HepG2 (cell line): Measurements from ENCODE around the gene C22orf39. TPM values are rescaled to one million over a fixed set of nuclear protein-coding genes. Genes with fewer than 3 reads are reported as not detected.

ENCODE experiments used
- ATAC-seq: fragments of 200-7000 bp; cut with Tn5 transposase; 3 replicates; pipeline ENCODE4 v1.9.1; 2020; ENCODE audit warnings: mild to moderate bottlenecking, moderate library complexity
- BruUV-seq: library from RNA; stranded (reverse); fragments of 400-500 nt; replicated peaks from 2 replicates; lab custom pipeline; 2021; lab: Mats Ljungman, UMichigan
- CTCF ChIA-PET: fragments of 300-600 bp; formaldehyde crosslinking; extraction: SDS; loops from one replicate; lab custom pipeline; 2021; ENCODE audit warnings: low total read pairs, inconsistent platforms, low intra/inter-chr PET ratio; lab: Yijun Ruan, JAX
- POLR2A ChIA-PET: fragments of 350-600 bp; sonication (Branson Sonifier 250); formaldehyde crosslinking; loops from one replicate; lab custom pipeline; 2020; ENCODE audit warnings: antibody characterized with exemption, inconsistent platforms; lab: Yijun Ruan, JAX
- DNase-seq: peaks from one replicate; pipeline ENCODE4 v3.0.0-alpha.2; 2015; ENCODE audit warnings: low spot score
- FAIRE-seq: peaks from 3 replicates; lab custom pipeline; 2011; peaks lifted over from hg19 to GRCh38; lab: Jason Lieb, UNC
- H2AFZ ChIP-seq: one replicate; pipeline ENCODE4 v1.6.1; 2011; ENCODE audit warnings: low read length, inconsistent platforms
- H3K27ac ChIP-seq: fragments of 300-600 bp; 3 replicates; pipeline ENCODE4 v1.8.0; 2011; ENCODE audit warnings: mixed run types, mild to moderate bottlenecking, mixed read lengths, low read length, inconsistent platforms; ENCODE audit not compliant: insufficient read depth; ENCODE audit errors: extremely low read length
- H3K27me3 ChIP-seq, 2 experiments: fragments of 200-600 bp in 1 of 2; 2 replicates in 1 of 2; 3 replicates in 1 of 2; pipeline versions ENCODE4 v1.6.0 to v1.8.0; 2011; ENCODE audit warnings: low read length in 2 of 2, mild to moderate bottlenecking in 2 of 2, moderate library complexity in 2 of 2, inconsistent platforms in 1 of 2; ENCODE audit not compliant: insufficient read depth in 2 of 2, control insufficient read depth in 1 of 2
- H3K36me3 ChIP-seq, 2 experiments: fragments of 200-600 bp in 1 of 2; replicated peaks in 1 of 2; 2 replicates in 1 of 2; 3 replicates in 1 of 2; pipeline versions ENCODE4 v1.5.1 to v1.8.0; 2011; ENCODE audit warnings: low read length in 2 of 2, inconsistent platforms in 1 of 2; ENCODE audit not compliant: insufficient read depth in 2 of 2, control insufficient read depth in 1 of 2
- H3K4me1 ChIP-seq: 2 replicates; pipeline ENCODE4 v1.5.1; 2012; ENCODE audit warnings: low read length, inconsistent platforms; ENCODE audit not compliant: insufficient read depth
- H3K4me2 ChIP-seq: 2 replicates; pipeline ENCODE4 v1.6.0; 2011; ENCODE audit warnings: low read depth, low read length, inconsistent platforms
- H3K4me3 ChIP-seq, 3 experiments: fragments of 200-600 bp in 1 of 3; sonication (generic), shearing (Covaris generic) in 1 of 3; replicated peaks in 1 of 3; 2 replicates each; pipeline ENCODE4 v1.5.1; 2011 to 2016; ENCODE audit warnings: low read length in 3 of 3, inconsistent platforms in 2 of 3, low read depth in 2 of 3, mild to moderate bottlenecking in 2 of 3, control low read depth in 1 of 3, mixed read lengths in 1 of 3; ENCODE audit not compliant: insufficient read depth in 1 of 3
- H3K79me2 ChIP-seq: one replicate; pipeline ENCODE4 v1.6.1; 2011; ENCODE audit warnings: low read length, inconsistent platforms; ENCODE audit not compliant: insufficient read depth
- H3K9ac ChIP-seq: 2 replicates; pipeline ENCODE4 v1.6.0; 2011; ENCODE audit warnings: mild to moderate bottlenecking, low read depth, low read length, inconsistent platforms; ENCODE audit not compliant: insufficient read depth
- H3K9me3 ChIP-seq: 2 replicates; pipeline ENCODE4 v1.5.1; 2012; ENCODE audit warnings: mild to moderate bottlenecking, low read length
- H4K20me1 ChIP-seq: 2 replicates; pipeline ENCODE4 v1.6.0; 2011; ENCODE audit warnings: inconsistent platforms, mild to moderate bottlenecking, low read length, moderate library complexity; ENCODE audit not compliant: insufficient read depth
- ARHGAP35 ChIP-seq: sonication (generic); formaldehyde crosslinking; IDR thresholded peaks from 2 replicates; pipeline ENCODE4 v1.9.0; 2022; ENCODE audit warnings: mild to moderate bottlenecking, inconsistent platforms, moderate library complexity, missing genetic modification reagents, borderline replicate concordance
- ATAD3A ChIP-seq: sonication (generic); formaldehyde crosslinking; IDR thresholded peaks from 2 replicates; pipeline ENCODE4 v1.4.0; 2020; ENCODE audit warnings: missing genetic modification reagents
- MED8 ChIP-seq: sonication (generic); formaldehyde crosslinking; IDR thresholded peaks from 2 replicates; pipeline ENCODE4 v1.8.1; 2023; ENCODE audit warnings: mild to moderate bottlenecking, missing genetic modification reagents; ENCODE audit not compliant: insufficient replicate concordance
- NCOA2 ChIP-seq: sonication (generic); formaldehyde crosslinking; IDR thresholded peaks from 2 replicates; pipeline ENCODE4 v1.8.0; 2022; ENCODE audit warnings: inconsistent platforms
- NPAS2 ChIP-seq: sonication (generic); formaldehyde crosslinking; IDR thresholded peaks from 2 replicates; pipeline ENCODE4 v1.8.0; 2022; ENCODE audit warnings: mild to moderate bottlenecking, missing genetic modification reagents, borderline replicate concordance
- TOPORS ChIP-seq: sonication (generic); formaldehyde crosslinking; IDR thresholded peaks from 2 replicates; pipeline ENCODE4 v1.8.0; 2023; ENCODE audit warnings: mild to moderate bottlenecking, missing genetic modification reagents
- ZEB1 ChIP-seq: IDR thresholded peaks from 2 replicates; pipeline ENCODE4 v1.6.1; 2012; ENCODE audit warnings: mild to moderate bottlenecking, low read depth, inconsistent platforms; ENCODE audit not compliant: insufficient replicate concordance
- ZFP91 ChIP-seq: sonication (generic); formaldehyde crosslinking; IDR thresholded peaks from 2 replicates; pipeline ENCODE4 v1.9.0; 2022; ENCODE audit warnings: missing genetic modification reagents, mild to moderate bottlenecking, borderline replicate concordance
- ZNF138 ChIP-seq: sonication (generic); formaldehyde crosslinking; IDR thresholded peaks from 2 replicates; pipeline ENCODE4 v1.5.0; 2020; ENCODE audit warnings: mild to moderate bottlenecking, low read depth, missing genetic modification reagents
- ZNF280B ChIP-seq: sonication (generic); formaldehyde crosslinking; IDR thresholded peaks from 2 replicates; pipeline ENCODE4 v1.5.0; 2020; ENCODE audit warnings: missing genetic modification reagents, mild to moderate bottlenecking, borderline replicate concordance
- ZNF558 ChIP-seq: sonication (generic); formaldehyde crosslinking; IDR thresholded peaks from 2 replicates; pipeline ENCODE4 v1.9.0; 2022; ENCODE audit warnings: mild to moderate bottlenecking, missing genetic modification reagents, borderline replicate concordance
- ZNF614 ChIP-seq: IDR thresholded peaks from 2 replicates; pipeline ENCODE4 v1.6.1; 2018; ENCODE audit warnings: missing biosample characterization, missing genetic modification reagents, inconsistent platforms, borderline replicate concordance
- WGBS: methylation state at CpG from one replicate; pipeline ENCODE4 v1.1.6; 2017; ENCODE audit warnings: low lambda C conversion rate; 5-methylcytosine and 5-hydroxymethylcytosine counted together
- in situ Hi-C: cut with HindIII; loops from 2 replicates; pipeline ENCODE4 v1.10.0; 2017; ENCODE audit warnings: low pct_unique_long_range_greater_than_20kb; ENCODE audit not compliant: extremely low pct_ligation_motif_present
- intact Hi-C: fragments of 100-400 bp; cut with micrococcal nuclease; formaldehyde crosslinking; loops from one replicate; pipeline ENCODE4 v1.10.0; 2022; ENCODE audit not compliant: unreplicated experiment
- polyA plus RNA-seq, 8 experiments: library from polyadenylated mRNA; depleted of rRNA in 3 of 8; stranded (reverse) in 7 of 8; unstranded in 1 of 8; fragments of >200 nt; fragmentation: Illumina TruSeq in 4 of 8; extraction: Trizol in 4 of 8; gene quantifications; 2 replicates each; pipeline versions ENCODE4 v1.2.1 to v1.2.3, GENCODE V29; 2011 to 2016; ENCODE audit warnings: low read depth in 4 of 8, missing spikeins in 1 of 8, mixed read lengths in 1 of 8; ENCODE audit not compliant: insufficient read depth in 1 of 8
- total RNA-seq, 5 experiments: library from RNA; depleted of rRNA; stranded (reverse); fragments of >200 nt; fragmentation: Illumina TruSeq; extraction: Trizol; gene quantifications; 2 replicates each; pipeline ENCODE4 v1.2.3, GENCODE V29; 2016; ENCODE audit warnings: low read depth in 1 of 5
- TF ChIP-seq, protein P1 (sequence below): sonication (generic); formaldehyde crosslinking; conservative IDR thresholded peaks from 2 replicates; pipeline ENCODE4 v1.4.0; 2020; ENCODE audit warnings: missing genetic modification reagents

C22orf39 gene
- total and polyA plus RNA-seq, 2 of the 13 experiments (the other 11 are each of a cell fraction or from before 2014, with no cell fraction given) = 23.4 to 26.4 TPM

DNA sequence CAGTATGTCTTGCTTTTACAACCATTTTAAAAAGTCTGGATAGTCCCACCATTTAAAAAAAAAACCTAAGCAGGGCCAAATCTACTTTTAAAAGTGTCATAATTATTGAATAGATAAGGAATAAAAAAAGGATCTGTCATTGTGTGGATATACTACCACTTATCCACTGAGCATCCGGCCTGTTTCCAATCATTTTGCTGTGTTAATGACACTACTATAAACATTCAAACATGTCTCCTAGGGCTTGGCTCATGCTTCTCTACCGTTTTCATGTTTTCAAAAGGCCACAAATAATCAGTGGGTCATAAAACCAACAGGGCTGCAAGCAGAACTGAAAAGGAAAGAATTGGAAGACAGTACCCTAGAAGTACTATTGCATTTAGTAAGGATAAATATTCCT, 12.5 kb upstream of the C22orf39 start:
- Histone ChIP-seq H3K9ac (no peak overlapping the region), H3K36me3 (peaks cover 21 to 47% of the 10 kb centered on the region in 2 experiments; a peak in 4 of 5 replicates), H4K20me1 (no peaks in the 10 kb centered on the region), H2AFZ (no peak overlapping the region), H3K4me3 (no peak overlapping the region), H3K4me2 (no peak overlapping the region), H3K27ac (no peak overlapping the region), H3K4me1 (no peaks in the 10 kb centered on the region), H3K79me2 (no peaks in the 10 kb centered on the region), H3K27me3 (no peaks in the 10 kb centered on the region), H3K9me3 (no peaks in the 10 kb centered on the region)
- FAIRE-seq (no peak), ATAC-seq (no peak), DNase-seq (no peak)
- ChIA-PET POLR2A (no interaction called here), CTCF (no interaction called here)
- intact Hi-C loops (no loop called here), in situ Hi-C loops (no loop called here)
- no peak for TF ChIP-seq ZEB1
- BruUV-seq = no TSS peak
- 92% methylated on average over 2 of the region's 2 CpGs for WGBS

DNA sequence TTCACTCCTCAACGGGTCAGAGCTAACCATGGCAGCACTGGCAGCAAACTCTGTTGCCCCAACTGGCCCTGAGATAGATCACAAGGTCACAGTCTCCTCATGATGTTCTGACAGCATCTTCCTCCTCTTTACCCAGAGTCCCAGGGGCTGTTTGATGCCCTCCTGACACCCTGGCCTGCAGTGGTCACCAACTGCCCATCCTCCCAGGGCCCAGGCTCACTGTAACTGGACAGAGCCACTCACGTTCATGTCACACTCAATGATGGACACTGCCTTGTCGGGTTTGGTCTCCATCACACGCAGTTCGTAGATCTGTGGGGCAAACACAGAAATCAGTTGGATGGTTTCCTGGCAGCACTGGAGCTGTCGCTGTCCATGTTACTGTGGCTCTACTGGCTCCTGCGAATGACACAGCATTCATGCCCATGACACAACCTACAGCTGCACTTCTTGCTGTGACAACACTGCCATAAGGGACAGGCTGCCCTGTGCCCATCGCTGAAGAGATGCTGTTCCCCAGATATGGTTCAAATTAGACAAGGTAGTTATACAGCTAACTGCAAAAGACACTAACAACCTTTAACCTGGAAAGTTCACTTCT, 10.4 kb upstream of the C22orf39 start:
- in situ Hi-C loops (no loop called here), intact Hi-C loops (no loop called here)
- Histone ChIP-seq H3K4me1 (no peaks in the 10 kb centered on the region), H3K9ac (no peak overlapping the region), H3K27me3 (no peaks in the 10 kb centered on the region), H3K9me3 (no peaks in the 10 kb centered on the region), H2AFZ (no peak overlapping the region), H3K79me2 (no peaks in the 10 kb centered on the region), H3K4me3 (no peak overlapping the region), H3K4me2 (no peak overlapping the region), H3K27ac (no peak overlapping the region), H4K20me1 (no peaks in the 10 kb centered on the region), H3K36me3 (peaks cover 19 to 52% of the 10 kb centered on the region in 2 experiments; a peak in 4 of 5 replicates)
- 91% methylated on average over 8 of the region's 8 CpGs for WGBS
- no TSS peak for BruUV-seq
- TF ChIP-seq MED8 (CRISPR knock-in tag) = no peak
- TF ChIP-seq NCOA2 (CRISPR knock-in tag) = no peak
- TF ChIP-seq TOPORS (CRISPR knock-in tag) = no peak
- TF ChIP-seq ZNF614 = no peak
- TF ChIP-seq ZNF138 = no peak
- TF ChIP-seq, protein P1, sequence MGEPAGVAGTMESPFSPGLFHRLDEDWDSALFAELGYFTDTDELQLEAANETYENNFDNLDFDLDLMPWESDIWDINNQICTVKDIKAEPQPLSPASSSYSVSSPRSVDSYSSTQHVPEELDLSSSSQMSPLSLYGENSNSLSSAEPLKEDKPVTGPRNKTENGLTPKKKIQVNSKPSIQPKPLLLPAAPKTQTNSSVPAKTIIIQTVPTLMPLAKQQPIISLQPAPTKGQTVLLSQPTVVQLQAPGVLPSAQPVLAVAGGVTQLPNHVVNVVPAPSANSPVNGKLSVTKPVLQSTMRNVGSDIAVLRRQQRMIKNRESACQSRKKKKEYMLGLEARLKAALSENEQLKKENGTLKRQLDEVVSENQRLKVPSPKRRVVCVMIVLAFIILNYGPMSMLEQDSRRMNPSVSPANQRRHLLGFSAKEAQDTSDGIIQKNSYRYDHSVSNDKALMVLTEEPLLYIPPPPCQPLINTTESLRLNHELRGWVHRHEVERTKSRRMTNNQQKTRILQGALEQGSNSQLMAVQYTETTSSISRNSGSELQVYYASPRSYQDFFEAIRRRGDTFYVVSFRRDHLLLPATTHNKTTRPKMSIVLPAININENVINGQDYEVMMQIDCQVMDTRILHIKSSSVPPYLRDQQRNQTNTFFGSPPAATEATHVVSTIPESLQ (CRISPR knock-in tag) = no peak
- no peak for TF ChIP-seq NPAS2
- no peak for TF ChIP-seq ZNF280B (CRISPR knock-in tag)
- no peak for TF ChIP-seq ZNF558 (CRISPR knock-in tag)
- TF ChIP-seq ATAD3A = no peak
- TF ChIP-seq ZFP91 = no peak
- no peak for TF ChIP-seq ARHGAP35 (CRISPR knock-in tag)
- CTCF ChIA-PET = no interaction called here
- ATAC-seq = no peak
- DNase-seq = no peak
- POLR2A ChIA-PET = no interaction called here
- FAIRE-seq = no peak
